GM21786 (cell line): ENCODE results near the gene RHOT2.

Experiments
- ATAC-seq: cut with Tn5 transposase; IDR thresholded peaks from one replicate; pipeline ENCODE4 v1.9.1; 2021; ENCODE audit not compliant: unreplicated experiment

The RHOT2 gene

DNA sequence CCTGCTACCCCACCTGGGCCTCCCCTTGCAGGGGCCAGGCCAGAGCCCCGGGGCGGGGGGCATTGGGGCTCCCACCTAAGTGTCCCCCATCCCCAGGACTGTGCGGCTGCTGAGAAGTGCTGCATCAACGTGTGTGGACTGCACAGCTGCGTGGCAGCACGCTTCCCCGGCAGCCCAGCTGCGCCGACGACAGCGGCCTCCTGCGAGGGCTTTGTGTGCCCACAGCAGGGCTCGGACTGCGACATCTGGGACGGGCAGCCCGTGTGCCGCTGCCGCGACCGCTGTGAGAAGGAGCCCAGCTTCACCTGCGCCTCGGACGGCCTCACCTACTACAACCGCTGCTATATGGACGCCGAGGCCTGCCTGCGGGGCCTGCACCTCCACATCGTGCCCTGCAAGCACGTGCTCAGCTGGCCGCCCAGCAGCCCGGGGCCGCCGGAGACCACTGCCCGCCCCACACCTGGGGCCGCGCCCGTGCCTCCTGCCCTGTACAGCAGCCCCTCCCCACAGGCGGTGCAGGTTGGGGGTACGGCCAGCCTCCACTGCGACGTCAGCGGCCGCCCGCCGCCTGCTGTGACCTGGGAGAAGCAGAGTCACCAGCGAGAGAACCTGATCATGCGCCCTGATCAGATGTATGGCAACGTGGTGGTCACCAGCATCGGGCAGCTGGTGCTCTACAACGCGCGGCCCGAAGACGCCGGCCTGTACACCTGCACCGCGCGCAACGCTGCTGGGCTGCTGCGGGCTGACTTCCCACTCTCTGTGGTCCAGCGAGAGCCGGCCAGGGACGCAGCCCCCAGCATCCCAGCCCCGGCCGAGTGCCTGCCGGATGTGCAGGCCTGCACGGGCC, 35.2 kb upstream of the RHOT2 start:
- ATAC-seq, result no peak

DNA sequence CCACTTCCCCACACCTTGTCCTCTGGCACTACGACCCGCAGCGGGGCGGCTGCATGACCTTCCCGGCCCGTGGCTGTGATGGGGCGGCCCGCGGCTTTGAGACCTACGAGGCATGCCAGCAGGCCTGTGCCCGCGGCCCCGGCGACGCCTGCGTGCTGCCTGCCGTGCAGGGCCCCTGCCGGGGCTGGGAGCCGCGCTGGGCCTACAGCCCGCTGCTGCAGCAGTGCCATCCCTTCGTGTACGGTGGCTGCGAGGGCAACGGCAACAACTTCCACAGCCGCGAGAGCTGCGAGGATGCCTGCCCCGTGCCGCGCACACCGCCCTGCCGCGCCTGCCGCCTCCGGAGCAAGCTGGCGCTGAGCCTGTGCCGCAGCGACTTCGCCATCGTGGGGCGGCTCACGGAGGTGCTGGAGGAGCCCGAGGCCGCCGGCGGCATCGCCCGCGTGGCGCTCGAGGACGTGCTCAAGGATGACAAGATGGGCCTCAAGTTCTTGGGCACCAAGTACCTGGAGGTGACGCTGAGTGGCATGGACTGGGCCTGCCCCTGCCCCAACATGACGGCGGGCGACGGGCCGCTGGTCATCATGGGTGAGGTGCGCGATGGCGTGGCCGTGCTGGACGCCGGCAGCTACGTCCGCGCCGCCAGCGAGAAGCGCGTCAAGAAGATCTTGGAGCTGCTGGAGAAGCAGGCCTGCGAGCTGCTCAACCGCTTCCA, 34.4 kb upstream of the RHOT2 start:
- no peak for ATAC-seq

DNA sequence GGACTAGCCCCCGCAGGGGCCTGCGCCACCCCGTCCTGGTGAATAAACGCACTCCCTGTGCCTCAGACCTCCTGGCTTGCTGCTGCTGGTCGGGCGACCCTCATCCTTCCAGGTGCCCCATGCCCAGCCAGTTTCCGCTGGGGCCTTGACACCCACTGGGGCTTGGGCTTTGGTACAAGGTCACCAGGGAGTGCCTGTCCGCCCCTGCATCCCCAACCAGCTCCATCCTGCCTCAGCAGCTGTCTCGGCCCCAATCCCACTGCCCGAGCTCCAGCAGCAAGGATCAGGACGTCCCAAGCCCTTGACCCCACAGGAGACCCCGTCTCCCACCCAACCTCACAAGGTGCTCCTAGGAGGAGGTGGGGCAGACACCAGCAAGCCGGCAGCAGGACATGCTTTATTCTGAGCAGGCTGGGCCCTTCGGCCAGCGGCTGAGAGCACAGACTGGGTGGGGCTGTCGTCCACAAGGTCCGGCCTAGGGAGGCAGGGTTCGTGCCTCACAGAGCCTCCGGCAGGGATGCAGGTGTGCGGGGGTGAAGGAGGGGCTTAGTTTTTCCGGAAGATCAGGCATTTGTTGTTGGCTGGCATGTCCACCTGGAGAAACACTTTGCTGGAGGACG, 33.8 kb upstream of the RHOT2 start:
- ATAC-seq, result no peak

DNA sequence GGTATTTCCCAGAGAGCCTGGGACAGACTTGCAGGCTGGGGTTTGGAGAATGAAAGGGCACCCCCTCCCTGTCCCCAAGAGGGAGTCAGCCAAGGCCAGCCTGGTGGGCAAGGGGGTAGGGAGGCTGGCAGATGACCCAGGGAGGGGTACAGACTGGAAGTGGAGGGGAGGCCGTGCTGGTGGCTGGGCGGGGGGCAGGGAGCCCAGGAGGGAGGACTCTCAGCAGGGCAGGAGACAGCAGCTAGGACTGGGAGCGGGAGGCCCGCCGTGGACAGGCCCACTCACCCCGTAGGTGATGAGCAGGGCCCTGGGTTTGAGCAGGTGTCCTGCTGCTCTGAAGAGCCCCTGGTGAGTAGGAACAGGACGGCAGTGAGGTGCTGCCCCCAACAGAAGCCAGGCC, 32.9 kb upstream of the RHOT2 start:
- no peak for ATAC-seq

GRCh38 chr16:635573-636205, 32.2 kb upstream of the RHOT2 start:
- peak; percentile 6 for ATAC-seq

- peak; percentile 79 for ATAC-seq
Observed at GRCh38 chr16:636206-637080, 31.5 kb upstream of the RHOT2 start, which contains the start of gene METTL26. METTL26 (minus strand) TSS chr16:636305; CDS start chr16:636290, 15 bp downstream.

DNA sequence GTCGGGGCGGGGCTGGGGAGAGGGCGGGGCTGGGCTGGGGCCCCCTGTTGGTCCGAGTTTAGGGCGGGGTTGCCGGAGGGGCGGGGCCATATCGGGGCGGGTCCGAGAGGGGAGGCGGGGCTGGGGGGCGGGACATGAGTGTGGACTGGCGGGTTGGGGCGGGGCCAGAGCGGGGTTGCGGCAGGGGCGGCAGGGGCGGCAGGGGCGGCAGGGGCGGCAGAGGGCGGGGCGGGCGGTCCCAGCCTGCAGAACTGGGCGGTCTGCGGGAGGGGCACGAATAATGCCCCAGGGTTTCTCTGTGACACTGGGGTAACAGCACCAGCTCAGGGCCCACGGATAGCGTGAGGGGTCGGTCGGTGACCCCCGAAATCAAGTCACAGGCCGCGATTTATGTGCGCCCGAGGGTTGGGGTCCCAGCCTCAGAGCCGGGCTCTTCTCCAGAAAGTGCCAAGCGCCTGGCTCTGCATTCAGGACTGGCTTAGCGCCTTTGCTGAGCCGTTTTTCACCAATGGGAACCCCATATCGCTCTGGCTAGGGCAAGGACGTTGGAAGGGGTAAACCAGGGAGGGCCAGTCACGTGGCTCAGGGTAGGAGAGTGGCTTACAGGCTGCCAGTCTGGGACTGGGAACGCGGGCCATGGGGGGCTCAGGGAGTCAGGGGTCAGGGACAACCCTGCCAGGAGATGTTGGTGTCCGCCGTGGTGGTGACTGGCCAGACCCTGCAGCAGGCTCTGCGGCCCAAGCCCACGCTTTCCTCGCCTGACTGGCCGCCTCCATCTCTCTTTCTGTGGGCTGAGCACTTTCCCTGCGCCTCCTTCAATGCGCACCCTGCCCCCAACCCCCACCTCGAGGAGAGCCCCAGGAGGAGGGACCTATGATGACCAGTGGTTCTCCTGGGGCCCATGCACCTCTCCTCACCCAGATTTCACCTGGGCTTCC, 30.6 kb upstream of the RHOT2 start:
- ATAC-seq, result no peak

GRCh38 chr16:638034-638543, 29.8 kb upstream of the RHOT2 start:
- no peak for ATAC-seq

GRCh38 chr16:638836-639235, 29.1 kb upstream of the RHOT2 start:
- no peak for ATAC-seq

DNA sequence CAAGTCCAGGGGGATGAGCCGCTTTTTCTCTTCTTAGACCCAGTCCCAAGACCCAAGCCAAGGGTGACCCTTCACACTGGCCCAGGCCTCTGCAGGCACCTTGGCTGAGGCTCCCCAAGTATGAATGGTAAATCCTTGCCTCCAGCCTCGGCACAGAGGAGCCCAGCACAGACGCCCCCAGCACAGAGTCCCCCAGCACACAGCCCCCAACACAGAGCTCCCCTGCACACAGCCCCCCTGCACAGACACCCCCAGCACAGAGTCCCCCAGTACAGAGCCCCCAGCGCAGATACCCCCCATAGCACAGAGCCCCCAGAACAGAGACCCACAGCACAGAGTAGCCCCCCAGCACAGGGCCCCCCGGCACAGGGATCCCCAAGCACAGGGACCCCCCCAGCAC, 27.3 kb upstream of the RHOT2 start:
- no peak for ATAC-seq

GRCh38 chr16:641326-642188, 26.4 kb upstream of the RHOT2 start, which contains the start of gene MCRIP2:
MCRIP2 (plus strand) TSS chr16:641828; CDS start chr16:641992, 164 bp downstream.
- peak; percentile 61 for ATAC-seq

DNA sequence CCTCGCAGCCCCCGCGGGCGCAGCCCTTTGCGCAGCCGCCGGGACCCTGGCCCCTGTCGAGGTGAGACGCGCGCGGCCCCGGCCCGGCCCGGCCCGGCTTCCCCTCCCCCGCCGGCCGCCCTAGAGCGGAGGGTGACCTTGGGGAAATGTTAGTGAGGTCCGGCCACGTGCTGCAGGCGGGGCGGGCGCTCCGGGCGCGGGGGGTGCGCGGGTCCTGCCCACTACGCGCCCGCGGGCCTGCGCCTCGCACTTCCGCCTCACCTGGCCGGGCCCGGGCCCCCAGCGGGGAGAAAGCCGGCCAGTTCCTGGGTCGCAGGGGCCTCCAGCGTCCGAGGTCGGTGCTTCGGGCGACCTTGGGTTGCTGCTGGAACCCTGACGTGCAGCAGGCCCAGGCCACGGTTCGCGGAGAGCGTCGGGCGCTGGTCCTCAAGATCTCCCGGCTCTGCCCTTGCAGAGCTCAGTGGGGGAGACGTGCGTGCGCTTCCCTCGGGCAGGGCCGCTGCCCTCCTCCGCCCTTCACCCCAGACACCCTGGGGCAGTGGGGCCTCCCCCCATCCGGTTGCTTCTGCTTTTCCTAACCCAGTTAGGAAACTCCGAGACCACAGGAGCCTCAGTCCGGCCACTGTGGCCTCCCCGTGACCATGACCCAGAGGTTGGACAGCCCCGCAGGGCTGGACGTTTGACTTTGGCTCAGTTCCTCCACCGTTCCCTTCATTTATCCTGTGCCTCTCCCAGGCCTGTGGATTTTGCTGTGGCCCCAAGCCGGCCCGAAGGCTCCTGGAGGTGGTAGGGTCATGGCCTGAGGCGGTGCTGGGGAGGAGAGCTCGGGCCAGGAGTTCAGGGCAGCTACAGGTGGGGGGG, 25.5 kb upstream of the RHOT2 start:
- peak; percentile 29 for ATAC-seq

- no peak for ATAC-seq
Observed at GRCh38 chr16:643050-643368, 24.9 kb upstream of the RHOT2 start.

GRCh38 chr16:644556-644955, 23.4 kb upstream of the RHOT2 start:
- no peak for ATAC-seq

GRCh38 chr16:645852-646678, 21.9 kb upstream of the RHOT2 start:
- no peak for ATAC-seq

- no peak for ATAC-seq
Observed at GRCh38 chr16:646679-647172, 21.2 kb upstream of the RHOT2 start.
